H9 (cell line): ENCODE results near the gene STRN. TPM values are rescaled to one million over a fixed set of nuclear protein-coding genes. Genes with fewer than 3 reads are reported as not detected.

Source experiments
- DNase-seq: peaks from one replicate; pipeline ENCODE4 v3.0.0-alpha.2; 2017
- H2AFZ ChIP-seq: one replicate; pipeline ENCODE4 v1.6.1; 2013; ENCODE audit warnings: mild to moderate bottlenecking, low read length, control low read depth, moderate library complexity
- H2AK5ac ChIP-seq: 2 replicates; pipeline ENCODE4 v1.6.1; 2013; ENCODE audit warnings: low read length, control low read depth, mixed read lengths; ENCODE audit not compliant: insufficient read length
- H2BK120ac ChIP-seq: one replicate; pipeline ENCODE4 v1.6.1; 2013; ENCODE audit warnings: low read depth, mild to moderate bottlenecking, low read length, control low read depth, inconsistent platforms; ENCODE audit not compliant: poor library complexity, severe bottlenecking
- H2BK12ac ChIP-seq: 2 replicates; pipeline ENCODE4 v1.6.1; 2013; ENCODE audit warnings: low read length, control low read depth, mixed read lengths, low read depth; ENCODE audit not compliant: insufficient read length
- H2BK15ac ChIP-seq: 2 replicates; pipeline ENCODE4 v1.6.1; 2013; ENCODE audit warnings: low read depth, low read length, control low read depth
- H2BK20ac ChIP-seq: one replicate; pipeline ENCODE4 v1.6.1; 2013; ENCODE audit warnings: low read depth, mild to moderate bottlenecking, low read length, control low read depth, inconsistent platforms; ENCODE audit not compliant: poor library complexity, severe bottlenecking
- H2BK5ac ChIP-seq: 2 replicates; pipeline ENCODE4 v1.6.1; 2013; ENCODE audit warnings: low read length, control low read depth, mixed read lengths; ENCODE audit not compliant: insufficient read length
- H3K14ac ChIP-seq: 2 replicates; pipeline ENCODE4 v1.6.1; 2013; ENCODE audit warnings: low read length, control low read depth; ENCODE audit not compliant: insufficient read depth
- H3K18ac ChIP-seq: 2 replicates; pipeline ENCODE4 v1.6.1; 2013; ENCODE audit warnings: low read depth, mild to moderate bottlenecking, mixed read lengths, low read length, control low read depth; ENCODE audit not compliant: insufficient read length
- H3K23ac ChIP-seq: 2 replicates; pipeline ENCODE4 v1.6.1; 2013; ENCODE audit warnings: low read length, control low read depth, mixed read lengths, low read depth; ENCODE audit not compliant: insufficient read length
- H3K23me2 ChIP-seq: 2 replicates; pipeline ENCODE4 v1.6.1; 2013; ENCODE audit warnings: low read depth, mild to moderate bottlenecking, mixed read lengths, low read length, control low read depth; ENCODE audit not compliant: insufficient read length, poor library complexity, severe bottlenecking
- H3K27ac ChIP-seq: 2 replicates; pipeline ENCODE4 v1.5.1; 2013; ENCODE audit warnings: low read length, control low read depth, mixed read lengths, low read depth; ENCODE audit not compliant: insufficient read length
- H3K27me3 ChIP-seq: 2 replicates; pipeline ENCODE4 v1.6.1; 2013; ENCODE audit warnings: low read length, control low read depth, inconsistent platforms; ENCODE audit not compliant: insufficient read depth
- H3K4ac ChIP-seq: 2 replicates; pipeline ENCODE4 v1.6.1; 2013; ENCODE audit warnings: low read depth, mild to moderate bottlenecking, control low read depth, inconsistent platforms, low read length, moderate library complexity
- H3K4me1 ChIP-seq: 2 replicates; pipeline ENCODE4 v1.6.1; 2013; ENCODE audit warnings: low read length, control low read depth, inconsistent platforms; ENCODE audit not compliant: insufficient read depth
- H3K4me2 ChIP-seq: 2 replicates; pipeline ENCODE4 v1.6.1; 2013; ENCODE audit warnings: low read length, control low read depth, mixed read lengths; ENCODE audit not compliant: insufficient read length, insufficient read depth
- H3K56ac ChIP-seq: 2 replicates; pipeline ENCODE4 v1.6.1; 2013; ENCODE audit warnings: low read depth, mild to moderate bottlenecking, mixed read lengths, low read length, control low read depth; ENCODE audit not compliant: insufficient read length
- H3K79me1 ChIP-seq: 2 replicates; pipeline ENCODE4 v1.6.1; 2013; ENCODE audit warnings: low read depth, mild to moderate bottlenecking, moderate library complexity, low read length, control low read depth, inconsistent platforms; ENCODE audit not compliant: insufficient read depth, poor library complexity, severe bottlenecking
- H3K79me2 ChIP-seq: 2 replicates; pipeline ENCODE4 v1.6.1; 2013; ENCODE audit warnings: low read length, control low read depth, inconsistent platforms; ENCODE audit not compliant: insufficient read depth
- H3K9ac ChIP-seq: 2 replicates; pipeline ENCODE4 v1.6.1; 2013; ENCODE audit warnings: low read length, control low read depth, mixed read lengths; ENCODE audit not compliant: insufficient read length; ENCODE audit errors: extremely low read depth
- H3K9me3 ChIP-seq: one replicate; pipeline ENCODE4 v1.6.1; 2013; ENCODE audit warnings: low read depth, low read length, inconsistent platforms; ENCODE audit not compliant: control insufficient read depth
- H3T11ph ChIP-seq: one replicate; pipeline ENCODE4 v1.6.1; 2013; ENCODE audit warnings: mild to moderate bottlenecking, low read length, control low read depth, inconsistent platforms
- H4K20me1 ChIP-seq: one replicate; pipeline ENCODE4 v1.6.1; 2013; ENCODE audit not compliant: control insufficient read depth, insufficient read length, insufficient read depth
- H4K5ac ChIP-seq: 2 replicates; pipeline ENCODE4 v1.6.1; 2013; ENCODE audit warnings: low read depth, mild to moderate bottlenecking, mixed read lengths, low read length, control low read depth; ENCODE audit not compliant: insufficient read length
- H4K8ac ChIP-seq: replicated peaks from 2 replicates; pipeline ENCODE4 v1.6.1; 2013; ENCODE audit warnings: low read length, control low read depth, mixed read lengths, low read depth; ENCODE audit not compliant: insufficient read length
- H4K91ac ChIP-seq: 2 replicates; pipeline ENCODE4 v1.6.1; 2013; ENCODE audit warnings: low read depth, mild to moderate bottlenecking, moderate library complexity, mixed read lengths, low read length, control low read depth; ENCODE audit not compliant: insufficient read length
- H3K27ac Mint-ChIP-seq, 3 experiments: 2 replicates in 2 of 3; 3 replicates in 1 of 3; pipeline ENCODE4 v1.8.0; 2020 to 2021; ENCODE audit warnings: mixed read lengths in 3 of 3, mild to moderate bottlenecking in 1 of 3, moderate library complexity in 1 of 3
- H3K27me3 Mint-ChIP-seq: 2 replicates; pipeline ENCODE4 v1.8.0; 2021; ENCODE audit warnings: low read depth, mild to moderate bottlenecking, moderate library complexity, mixed read lengths
- H3K36me3 Mint-ChIP-seq, 3 experiments: 2 replicates in 2 of 3; 3 replicates in 1 of 3; pipeline ENCODE4 v1.8.0; 2020 to 2021; ENCODE audit warnings: low read depth in 3 of 3, mixed read lengths in 3 of 3; ENCODE audit not compliant: insufficient read depth in 1 of 3
- H3K4me1 Mint-ChIP-seq, 2 experiments: 2 replicates each; pipeline ENCODE4 v1.8.0; 2020; ENCODE audit warnings: mixed read lengths in 2 of 2
- H3K4me3 Mint-ChIP-seq, 2 experiments: 2 replicates in 1 of 2; 3 replicates in 1 of 2; pipeline ENCODE4 v1.8.0; 2020 to 2021; ENCODE audit warnings: mild to moderate bottlenecking in 2 of 2, mixed read lengths in 2 of 2, moderate library complexity in 1 of 2
- H3K9me3 Mint-ChIP-seq, 2 experiments: 2 replicates in 1 of 2; 3 replicates in 1 of 2; pipeline ENCODE4 v1.8.0; 2020; ENCODE audit warnings: mild to moderate bottlenecking in 2 of 2, mixed read lengths in 2 of 2, moderate library complexity in 1 of 2
- total RNA-seq: library from RNA; stranded (reverse); gene quantifications from 2 replicates; pipeline ENCODE4 v1.2.1, GENCODE V29; 2021
- TF ChIP-seq, protein P1 (sequence below): fragments of 200-600 bp; sonication (generic); conservative IDR thresholded peaks from 3 replicates; pipeline ENCODE4 v1.8.0; 2021; ENCODE audit warnings: antibody characterized with exemption, mild to moderate bottlenecking

STRN gene
- total RNA-seq, 1 experiment from 2014 or later, result 31.7 TPM

DNA sequence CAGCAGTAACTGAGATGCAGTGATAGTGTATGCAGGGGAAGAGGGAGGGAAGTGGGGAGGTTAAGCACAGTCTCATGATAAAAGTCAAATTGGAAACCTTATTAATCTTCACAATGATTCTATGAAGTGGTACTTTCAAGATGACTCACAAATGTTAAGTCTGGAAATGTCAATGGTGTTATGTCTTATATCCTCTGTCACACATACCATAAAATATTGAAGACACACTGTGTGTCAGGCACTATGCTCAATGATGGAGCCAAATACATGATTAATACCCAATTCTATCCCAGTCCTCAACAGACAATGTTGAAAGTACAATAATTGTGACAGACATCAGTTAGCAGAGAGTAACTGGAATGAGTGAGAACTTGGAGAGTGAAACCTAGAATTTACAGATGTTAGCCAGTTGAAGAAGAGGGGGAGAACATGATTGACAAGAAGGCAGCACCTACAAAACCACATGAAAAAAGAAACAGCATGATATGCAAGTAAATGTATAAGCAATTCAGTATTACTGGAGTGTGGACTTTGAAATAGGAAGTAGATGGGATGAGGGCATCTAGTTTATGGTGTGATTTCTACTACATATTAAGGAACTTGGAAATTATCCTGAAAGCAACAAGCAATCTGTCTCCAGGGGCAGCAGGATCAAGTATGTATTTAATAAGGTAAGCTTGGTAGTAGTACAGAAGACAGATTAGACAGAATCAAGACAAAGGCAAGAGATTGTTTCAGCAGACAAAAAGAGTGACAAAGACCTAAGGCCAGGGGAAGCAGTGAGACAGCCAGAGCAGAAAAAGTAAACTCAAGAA, 107.6 kb downstream of the STRN start:
- Histone ChIP-seq H2BK120ac (no peak overlapping the region), H3K23ac (no peak overlapping the region), H2BK5ac (no peak overlapping the region), H3K9ac (no peak overlapping the region), H3K4me1 (no peaks in the 10 kb centered on the region), H4K5ac (no peak overlapping the region), H4K20me1 (no peaks in the 10 kb centered on the region), H2BK12ac (no peak overlapping the region), H3K23me2 (no peaks in the 10 kb centered on the region), H3K27ac (no peak overlapping the region), H3K4ac (no peak overlapping the region), H3K14ac (no peak overlapping the region), H3K56ac (no peak overlapping the region), H3K27me3 (no peaks in the 10 kb centered on the region), H2AFZ (no peak overlapping the region), H4K8ac (no peak overlapping the region), H3K79me2 (no peaks in the 10 kb centered on the region), H2AK5ac (no peak overlapping the region), H3K79me1 (no peaks in the 10 kb centered on the region), H4K91ac (no peak overlapping the region), H2BK20ac (no peak overlapping the region), H3K18ac (no peak overlapping the region), H3K9me3 (no peaks in the 10 kb centered on the region), H2BK15ac (no peak overlapping the region), H3K4me2 (no peak overlapping the region), H3T11ph (no peak overlapping the region)
- Mint-ChIP-seq H3K4me3 (no peak overlapping the region), H3K9me3 (no peaks in the 10 kb centered on the region), H3K4me1 (peaks cover 4% of the 10 kb centered on the region in 2 experiments; a peak in 3 of 4 replicates), H3K27ac (peak overlapping the region in 1 of 3 experiments; percentile 25; a peak in 3 of 7 replicates), H3K36me3 (peaks cover 14 to 47% (median 36%) of the 10 kb centered on the region in 3 experiments), H3K27me3 (no peaks in the 10 kb centered on the region)
- TF ChIP-seq, protein P1, sequence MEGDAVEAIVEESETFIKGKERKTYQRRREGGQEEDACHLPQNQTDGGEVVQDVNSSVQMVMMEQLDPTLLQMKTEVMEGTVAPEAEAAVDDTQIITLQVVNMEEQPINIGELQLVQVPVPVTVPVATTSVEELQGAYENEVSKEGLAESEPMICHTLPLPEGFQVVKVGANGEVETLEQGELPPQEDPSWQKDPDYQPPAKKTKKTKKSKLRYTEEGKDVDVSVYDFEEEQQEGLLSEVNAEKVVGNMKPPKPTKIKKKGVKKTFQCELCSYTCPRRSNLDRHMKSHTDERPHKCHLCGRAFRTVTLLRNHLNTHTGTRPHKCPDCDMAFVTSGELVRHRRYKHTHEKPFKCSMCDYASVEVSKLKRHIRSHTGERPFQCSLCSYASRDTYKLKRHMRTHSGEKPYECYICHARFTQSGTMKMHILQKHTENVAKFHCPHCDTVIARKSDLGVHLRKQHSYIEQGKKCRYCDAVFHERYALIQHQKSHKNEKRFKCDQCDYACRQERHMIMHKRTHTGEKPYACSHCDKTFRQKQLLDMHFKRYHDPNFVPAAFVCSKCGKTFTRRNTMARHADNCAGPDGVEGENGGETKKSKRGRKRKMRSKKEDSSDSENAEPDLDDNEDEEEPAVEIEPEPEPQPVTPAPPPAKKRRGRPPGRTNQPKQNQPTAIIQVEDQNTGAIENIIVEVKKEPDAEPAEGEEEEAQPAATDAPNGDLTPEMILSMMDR, result no peak
- DNase-seq, result no peak
